HepG2 (cell line): ENCODE measurements around the gene FYB2. TPM values are rescaled to one million over a fixed set of nuclear protein-coding genes. Genes with fewer than 3 reads are reported as not detected.

Source experiments
- ARHGAP35 ChIP-seq: sonication (generic); formaldehyde crosslinking; IDR thresholded peaks from 2 replicates; pipeline ENCODE4 v1.9.0; 2022; ENCODE audit warnings: mild to moderate bottlenecking, inconsistent platforms, moderate library complexity, missing genetic modification reagents, borderline replicate concordance
- BCLAF1 ChIP-seq: fragments of 450-650 bp; IDR thresholded peaks from 2 replicates; pipeline ENCODE4 v1.6.1; 2017; ENCODE audit warnings: mild to moderate bottlenecking
- CERS6 ChIP-seq: sonication (generic); formaldehyde crosslinking; IDR thresholded peaks from 2 replicates; pipeline ENCODE4 v1.5.0; 2020; ENCODE audit warnings: missing genetic modification reagents
- ETV6 ChIP-seq: sonication (generic); formaldehyde crosslinking; conservative IDR thresholded peaks from 2 replicates; pipeline ENCODE4 v1.4.0; 2020; ENCODE audit warnings: missing genetic modification reagents
- FOXJ3 ChIP-seq: sonication (generic); formaldehyde crosslinking; IDR thresholded peaks from 2 replicates; pipeline ENCODE4 v1.4.0; 2020; ENCODE audit warnings: missing genetic modification reagents, mild to moderate bottlenecking, borderline replicate concordance
- GFI1 ChIP-seq: sonication (generic); formaldehyde crosslinking; IDR thresholded peaks from 2 replicates; pipeline ENCODE4 v1.5.0; 2020; ENCODE audit warnings: missing genetic modification reagents, mild to moderate bottlenecking, borderline replicate concordance
- HDAC6 ChIP-seq: fragments of 200-600 bp; sonication (generic); IDR thresholded peaks from 2 replicates; pipeline ENCODE4 v1.7.0; 2017; ENCODE audit warnings: mild to moderate bottlenecking, antibody characterized with exemption, low read length, low read depth
- HNF4A ChIP-seq: sonication (generic); formaldehyde crosslinking; IDR thresholded peaks from 2 replicates; pipeline ENCODE4 v1.4.0; 2020; ENCODE audit warnings: missing genetic modification reagents
- HNRNPK ChIP-seq: fragments of 200-400 bp; formaldehyde crosslinking; IDR thresholded peaks from 2 replicates; pipeline ENCODE4 v1.6.1; 2018; ENCODE audit warnings: low read length, low read depth, moderate library complexity, mild to moderate bottlenecking; ENCODE audit not compliant: poor library complexity, severe bottlenecking
- KDM2A ChIP-seq: sonication (generic); formaldehyde crosslinking; IDR thresholded peaks from 2 replicates; pipeline ENCODE4 v1.4.0; 2020; ENCODE audit warnings: low read depth, missing genetic modification reagents, borderline replicate concordance
- NFKB2 ChIP-seq: sonication (generic); formaldehyde crosslinking; IDR thresholded peaks from 2 replicates; pipeline ENCODE4 v1.4.0; 2020; ENCODE audit warnings: missing genetic modification reagents, borderline replicate concordance
- RFX1 ChIP-seq: fragments of 450-650 bp; IDR thresholded peaks from 2 replicates; pipeline ENCODE4 v1.6.1; 2017
- SKI ChIP-seq: fragments of 450-650 bp; IDR thresholded peaks from one replicate; pipeline ENCODE4 v1.6.1; 2018; ENCODE audit warnings: mild to moderate bottlenecking; ENCODE audit not compliant: partially characterized antibody
- SMC3 ChIP-seq: IDR thresholded peaks from 2 replicates; pipeline ENCODE4 v1.6.1; 2011; ENCODE audit warnings: low read length, improper control_type of control experiment
- SNAI1 ChIP-seq: sonication (generic); formaldehyde crosslinking; IDR thresholded peaks from 2 replicates; pipeline ENCODE4 v1.5.0; 2020; ENCODE audit warnings: mild to moderate bottlenecking, missing genetic modification reagents, borderline replicate concordance
- SP140L ChIP-seq: sonication (generic); formaldehyde crosslinking; IDR thresholded peaks from 2 replicates; pipeline ENCODE4 v1.4.0; 2020; ENCODE audit warnings: missing genetic modification reagents, borderline replicate concordance
- TOE1 ChIP-seq: sonication (generic); formaldehyde crosslinking; IDR thresholded peaks from 2 replicates; pipeline ENCODE4 v1.4.0; 2020; ENCODE audit warnings: mild to moderate bottlenecking, missing genetic modification reagents
- ZBTB8A ChIP-seq: sonication (generic); formaldehyde crosslinking; IDR thresholded peaks from 2 replicates; pipeline ENCODE4 v1.4.0; 2020; ENCODE audit warnings: mild to moderate bottlenecking, low read depth, missing genetic modification reagents, borderline replicate concordance
- ZFX ChIP-seq: sonication (generic); formaldehyde crosslinking; IDR thresholded peaks from 2 replicates; pipeline ENCODE4 v1.4.0; 2020; ENCODE audit warnings: mild to moderate bottlenecking, low read depth, missing genetic modification reagents, moderate library complexity
- ZFYVE20 ChIP-seq: sonication (generic); formaldehyde crosslinking; IDR thresholded peaks from 2 replicates; pipeline ENCODE4 v1.8.0; 2023; ENCODE audit warnings: low read depth, mild to moderate bottlenecking, moderate library complexity, missing genetic modification reagents, borderline replicate concordance
- ZNF335 ChIP-seq: sonication (generic); formaldehyde crosslinking; IDR thresholded peaks from 2 replicates; pipeline ENCODE4 v1.4.0; 2020; ENCODE audit warnings: missing genetic modification reagents
- ZNF34 ChIP-seq: sonication (generic); formaldehyde crosslinking; IDR thresholded peaks from 2 replicates; pipeline ENCODE4 v1.4.0; 2020; ENCODE audit warnings: mild to moderate bottlenecking, missing genetic modification reagents, borderline replicate concordance
- ZNF570 ChIP-seq: sonication (generic); formaldehyde crosslinking; IDR thresholded peaks from 2 replicates; pipeline ENCODE4 v1.4.0; 2020; ENCODE audit warnings: mild to moderate bottlenecking, missing genetic modification reagents, borderline replicate concordance
- ZNF644 ChIP-seq: IDR thresholded peaks from 2 replicates; pipeline ENCODE4 v1.6.1; 2016; ENCODE audit warnings: low read depth
- ZNF839 ChIP-seq: sonication (generic); formaldehyde crosslinking; IDR thresholded peaks from 2 replicates; pipeline ENCODE4 v1.4.0; 2020; ENCODE audit warnings: missing genetic modification reagents, mild to moderate bottlenecking, borderline replicate concordance
- polyA plus RNA-seq, 8 experiments: library from polyadenylated mRNA; depleted of rRNA in 3 of 8; stranded (reverse) in 7 of 8; unstranded in 1 of 8; fragments of >200 nt; fragmentation: Illumina TruSeq in 4 of 8; extraction: Trizol in 4 of 8; gene quantifications; 2 replicates each; pipeline versions ENCODE4 v1.2.1 to v1.2.3, GENCODE V29; 2011 to 2016; ENCODE audit warnings: low read depth in 4 of 8, missing spikeins in 1 of 8, mixed read lengths in 1 of 8; ENCODE audit not compliant: insufficient read depth in 1 of 8
- total RNA-seq, 5 experiments: library from RNA; depleted of rRNA; stranded (reverse); fragments of >200 nt; fragmentation: Illumina TruSeq; extraction: Trizol; gene quantifications; 2 replicates each; pipeline ENCODE4 v1.2.3, GENCODE V29; 2016; ENCODE audit warnings: low read depth in 1 of 5

The FYB2 gene
- total and polyA plus RNA-seq, 2 of the 13 experiments (the other 11 are each of a cell fraction or from before 2014, with no cell fraction given): 1.2 to 2.7 TPM

GRCh38 chr1:56819387-56819899 lies at the start of gene FYB2 (continued):
- TF ChIP-seq HDAC6: no peak
- TF ChIP-seq RFX1: no peak
- TF ChIP-seq ZBTB8A (CRISPR knock-in tag): no peak
- TF ChIP-seq CERS6 (CRISPR knock-in tag): no peak
- TF ChIP-seq ZNF335 (CRISPR knock-in tag): no peak
- no peak for TF ChIP-seq ZFYVE20
- TF ChIP-seq KDM2A (CRISPR knock-in tag): no peak
- no peak for TF ChIP-seq ZNF34 (CRISPR knock-in tag)
- TF ChIP-seq NFKB2 (CRISPR knock-in tag): no peak
- no peak for TF ChIP-seq SP140L
- TF ChIP-seq FOXJ3 (CRISPR knock-in tag): no peak
- TF ChIP-seq GFI1 (CRISPR knock-in tag): peak; percentile 23; the same call in 1 of the 2 replicates
- TF ChIP-seq SMC3: no peak
- peak; percentile 4; the same call in 1 of the 2 replicates for TF ChIP-seq ZFX
- peak; percentile 18; the same call in 1 of the 2 replicates for TF ChIP-seq ARHGAP35 (CRISPR knock-in tag)
- no peak for TF ChIP-seq ZNF644 (CRISPR knock-in tag)
- TF ChIP-seq TOE1 (CRISPR knock-in tag): no peak
- TF ChIP-seq HNF4A: 0 out of 2 replicates have a peak, but pooled peaks have one; percentile 5
- no peak for TF ChIP-seq ZNF570
- no peak for TF ChIP-seq HNRNPK
- TF ChIP-seq BCLAF1: no peak
- no peak for TF ChIP-seq SKI
- TF ChIP-seq ETV6 (CRISPR knock-in tag): no peak
- TF ChIP-seq ZNF839 (CRISPR knock-in tag): 0 out of 2 replicates have a peak, but pooled peaks have one; percentile 53
- TF ChIP-seq SNAI1 (CRISPR knock-in tag): peak; percentile 68; the same call in 1 of the 2 replicates
